OCI-LY7 (cell line): ENCODE results near the gene ACOXL.

Experiments used
- CTCF ChIP-seq: fragments of 200-600 bp; sonication (generic); conservative IDR thresholded peaks from 2 replicates; pipeline ENCODE4 v1.5.1; 2014; ENCODE audit warnings: mild to moderate bottlenecking, antibody characterized with exemption, low read length, moderate library complexity, mixed read lengths
- EZH2phosphoT487 ChIP-seq: fragments of 200-600 bp; sonication (generic); IDR thresholded peaks from 2 replicates; pipeline ENCODE4 v1.6.1; 2018; ENCODE audit warnings: low read depth, borderline replicate concordance, mild to moderate bottlenecking, mixed run types, antibody characterized with exemption, low read length, moderate library complexity, mixed read lengths

- 0 out of 2 replicates have a peak, but pooled peaks have one; percentile 28 for TF ChIP-seq CTCF
- TF ChIP-seq EZH2phosphoT487: no peak
These were observed 425.4 kb downstream of the ACOXL start for GRCh38 chr2:111157798-111158197.
